T-helper 2 cell treated with Interferon-gamma antibody and Interleukin-4, amounts not matched to agents 5 μg/mL and 100 μg/mL, for 36 hours (primary cell): ENCODE measurements around the gene ACKR1.
A peak's percentile ranks its signal among the peaks of the same experiment; 100 is the strongest.

Source experiments
- DNase-seq: peaks from one replicate; pipeline ENCODE4 v3.0.0; 2021; ENCODE audit warnings: low spot score
- H3K27ac Mint-ChIP-seq: one replicate; pipeline ENCODE4 v1.8.0; 2021; ENCODE audit warnings: mild to moderate bottlenecking, mixed read lengths
- H3K27me3 Mint-ChIP-seq: one replicate; pipeline ENCODE4 v1.8.0; 2021; ENCODE audit warnings: low read depth, mixed read lengths
- H3K36me3 Mint-ChIP-seq: one replicate; pipeline ENCODE4 v1.8.0; 2021; ENCODE audit warnings: low read depth, mixed read lengths
- H3K4me1 Mint-ChIP-seq: one replicate; pipeline ENCODE4 v1.8.0; 2021; ENCODE audit warnings: low read depth, mixed read lengths
- H3K4me3 Mint-ChIP-seq: one replicate; pipeline ENCODE4 v1.8.0; 2022; ENCODE audit warnings: mild to moderate bottlenecking, moderate library complexity, mixed read lengths
- H3K9me3 Mint-ChIP-seq: one replicate; pipeline ENCODE4 v1.8.0; 2021; ENCODE audit warnings: mixed read lengths

ACKR1 gene

GRCh38 chr1:159204161-159205141, at the start of gene ACKR1:
Gene ACKR1 (plus strand): TSS chr1:159204875. CDS start chr1:159204960, 85 bp downstream.
- no peaks in the 10 kb centered on the region for H3K9me3 Mint-ChIP-seq
- no peak within 1 kb of the TSS for H3K4me3 Mint-ChIP-seq
- no peaks in the 10 kb centered on the region for H3K36me3 Mint-ChIP-seq
- no peak for DNase-seq
- H3K27me3 Mint-ChIP-seq: peaks cover 40% of the 10 kb centered on the region
- H3K27ac Mint-ChIP-seq: no peak within 1 kb of the TSS
- no peaks in the 10 kb centered on the region for H3K4me1 Mint-ChIP-seq

GRCh38 chr1:159161001-159161718, 43.5 kb upstream of the ACKR1 start:
- no peaks in the 10 kb centered on the region for H3K36me3 Mint-ChIP-seq
- H3K27ac Mint-ChIP-seq: no peak overlapping the region
- H3K4me1 Mint-ChIP-seq: no peaks in the 10 kb centered on the region
- peaks cover 12% of the 10 kb centered on the region for H3K27me3 Mint-ChIP-seq
- H3K4me3 Mint-ChIP-seq: no peak overlapping the region
- H3K9me3 Mint-ChIP-seq: no peaks in the 10 kb centered on the region
- DNase-seq: peak; percentile 44

- no peak for DNase-seq
- H3K27ac Mint-ChIP-seq: no peak overlapping the region
- peaks cover 15% of the 10 kb centered on the region for H3K27me3 Mint-ChIP-seq
- no peaks in the 10 kb centered on the region for H3K9me3 Mint-ChIP-seq
- H3K4me3 Mint-ChIP-seq: no peak overlapping the region
- no peaks in the 10 kb centered on the region for H3K4me1 Mint-ChIP-seq
- no peaks in the 10 kb centered on the region for H3K36me3 Mint-ChIP-seq
Observed at GRCh38 chr1:159161719-159162026, 43.0 kb upstream of the ACKR1 start.

GRCh38 chr1:159162516-159163265, 42.0 kb upstream of the ACKR1 start:
- no peaks in the 10 kb centered on the region for H3K36me3 Mint-ChIP-seq
- no peak overlapping the region for H3K27ac Mint-ChIP-seq
- peaks cover 16% of the 10 kb centered on the region for H3K27me3 Mint-ChIP-seq
- no peak overlapping the region for H3K4me3 Mint-ChIP-seq
- no peaks in the 10 kb centered on the region for H3K4me1 Mint-ChIP-seq
- H3K9me3 Mint-ChIP-seq: no peaks in the 10 kb centered on the region
- no peak for DNase-seq

GRCh38 chr1:159163614-159164228, 41.0 kb upstream of the ACKR1 start:
- Mint-ChIP-seq H3K36me3 (no peaks in the 10 kb centered on the region), H3K9me3 (no peaks in the 10 kb centered on the region), H3K4me3 (no peak overlapping the region), H3K27me3 (peaks cover 21% of the 10 kb centered on the region), H3K27ac (no peak overlapping the region), H3K4me1 (no peaks in the 10 kb centered on the region)
- DNase-seq: no peak

- H3K4me3 Mint-ChIP-seq: no peak overlapping the region
- no peaks in the 10 kb centered on the region for H3K9me3 Mint-ChIP-seq
- peaks cover 42% of the 10 kb centered on the region for H3K27me3 Mint-ChIP-seq
- DNase-seq: no peak
- no peaks in the 10 kb centered on the region for H3K36me3 Mint-ChIP-seq
- H3K27ac Mint-ChIP-seq: no peak overlapping the region
- H3K4me1 Mint-ChIP-seq: peaks cover 2% of the 10 kb centered on the region
Observed at GRCh38 chr1:159168043-159168442, 36.6 kb upstream of the ACKR1 start.

- Mint-ChIP-seq H3K4me3 (no peak overlapping the region), H3K9me3 (no peaks in the 10 kb centered on the region), H3K4me1 (peaks cover 2% of the 10 kb centered on the region), H3K27ac (no peak overlapping the region), H3K36me3 (no peaks in the 10 kb centered on the region), H3K27me3 (peaks cover 58% of the 10 kb centered on the region)
- DNase-seq: no peak
Observed at GRCh38 chr1:159170639-159171038, 34.0 kb upstream of the ACKR1 start.

- H3K4me1 Mint-ChIP-seq: peaks cover 2% of the 10 kb centered on the region
- DNase-seq: no peak
Observed at GRCh38 chr1:159171254-159171687, 33.4 kb upstream of the ACKR1 start, which contains the start of gene CADM3. Gene CADM3 (plus strand): TSS chr1:159171615. CDS start chr1:159171766, 151 bp downstream.

GRCh38 chr1:159171688-159172501, 32.8 kb upstream of the ACKR1 start:
- H3K36me3 Mint-ChIP-seq: no peaks in the 10 kb centered on the region
- no peaks in the 10 kb centered on the region for H3K9me3 Mint-ChIP-seq
- H3K27ac Mint-ChIP-seq: no peak overlapping the region
- H3K27me3 Mint-ChIP-seq: peaks cover 54% of the 10 kb centered on the region
- H3K4me3 Mint-ChIP-seq: no peak overlapping the region
- no peak for DNase-seq
- H3K4me1 Mint-ChIP-seq: peaks cover 2% of the 10 kb centered on the region

More at GRCh38 chr1:159171254-159171687, 33.4 kb upstream of the ACKR1 start, which contains the start of gene CADM3:
- H3K9me3 Mint-ChIP-seq: no peaks in the 10 kb centered on the region
- no peak within 1 kb of the TSS for H3K27ac Mint-ChIP-seq
- H3K27me3 Mint-ChIP-seq: peaks cover 58% of the 10 kb centered on the region
- H3K36me3 Mint-ChIP-seq: no peaks in the 10 kb centered on the region
- no peak within 1 kb of the TSS for H3K4me3 Mint-ChIP-seq

- H3K36me3 Mint-ChIP-seq: no peaks in the 10 kb centered on the region
- no peak for DNase-seq
- no peak overlapping the region for H3K27ac Mint-ChIP-seq
- H3K4me1 Mint-ChIP-seq: peaks cover 4% of the 10 kb centered on the region
- peaks cover 52% of the 10 kb centered on the region for H3K27me3 Mint-ChIP-seq
- H3K4me3 Mint-ChIP-seq: no peak overlapping the region
- H3K9me3 Mint-ChIP-seq: no peaks in the 10 kb centered on the region
Observed at GRCh38 chr1:159172614-159173291, 31.9 kb upstream of the ACKR1 start.

GRCh38 chr1:159173320-159173719, 31.4 kb upstream of the ACKR1 start:
- no peak for DNase-seq
- no peak overlapping the region for H3K4me3 Mint-ChIP-seq
- peaks cover 4% of the 10 kb centered on the region for H3K4me1 Mint-ChIP-seq
- H3K27ac Mint-ChIP-seq: no peak overlapping the region
- no peaks in the 10 kb centered on the region for H3K9me3 Mint-ChIP-seq
- peaks cover 46% of the 10 kb centered on the region for H3K27me3 Mint-ChIP-seq
- no peaks in the 10 kb centered on the region for H3K36me3 Mint-ChIP-seq

- Mint-ChIP-seq H3K27ac (no peak overlapping the region), H3K4me3 (no peak overlapping the region), H3K4me1 (peaks cover 4% of the 10 kb centered on the region), H3K36me3 (no peaks in the 10 kb centered on the region), H3K9me3 (no peaks in the 10 kb centered on the region), H3K27me3 (peaks cover 34% of the 10 kb centered on the region)
- no peak for DNase-seq
Observed at GRCh38 chr1:159175571-159175970, 29.1 kb upstream of the ACKR1 start.
